AG09309 (cell line): Measurements from ENCODE around the gene STK39.

Source experiments
- DNase-seq: peaks from one replicate; pipeline ENCODE4 v3.0.0-alpha.2; 2010; ENCODE audit warnings: low read depth
- H3K4me3 ChIP-seq: 2 replicates; pipeline ENCODE4 v1.5.1; 2011; ENCODE audit warnings: mild to moderate bottlenecking, low read depth, low read length, moderate library complexity; ENCODE audit not compliant: control insufficient read depth
- TF ChIP-seq, protein P1 (sequence below): IDR thresholded peaks from 2 replicates; pipeline ENCODE4 v1.5.1; 2011; ENCODE audit warnings: mild to moderate bottlenecking, low read depth, low read length, inconsistent platforms; ENCODE audit not compliant: insufficient read depth, control insufficient read depth; ENCODE audit errors: missing control alignments

The STK39 gene

DNA sequence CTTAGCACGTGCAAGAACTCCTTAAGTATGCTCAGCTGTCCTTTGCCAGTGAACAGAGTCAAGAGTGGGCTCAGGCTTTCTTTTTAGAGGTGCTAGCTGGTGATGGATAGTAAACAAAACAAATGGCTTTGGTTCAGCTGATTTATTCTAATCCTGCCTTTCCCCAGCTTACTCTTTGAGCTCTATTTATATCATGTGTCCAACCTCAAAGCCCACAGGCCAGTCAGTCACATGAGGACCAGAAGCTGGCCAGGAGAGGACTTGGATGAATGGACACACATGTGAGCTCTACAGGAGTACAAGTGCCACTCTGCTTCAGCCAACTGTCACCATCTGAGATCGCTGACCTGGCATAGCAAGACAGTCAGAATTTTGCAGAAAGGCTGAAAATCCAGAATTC, 59.4 kb downstream of the STK39 start:
- no peak overlapping the region for H3K4me3 ChIP-seq
- no peak for DNase-seq
- TF ChIP-seq, protein P1, sequence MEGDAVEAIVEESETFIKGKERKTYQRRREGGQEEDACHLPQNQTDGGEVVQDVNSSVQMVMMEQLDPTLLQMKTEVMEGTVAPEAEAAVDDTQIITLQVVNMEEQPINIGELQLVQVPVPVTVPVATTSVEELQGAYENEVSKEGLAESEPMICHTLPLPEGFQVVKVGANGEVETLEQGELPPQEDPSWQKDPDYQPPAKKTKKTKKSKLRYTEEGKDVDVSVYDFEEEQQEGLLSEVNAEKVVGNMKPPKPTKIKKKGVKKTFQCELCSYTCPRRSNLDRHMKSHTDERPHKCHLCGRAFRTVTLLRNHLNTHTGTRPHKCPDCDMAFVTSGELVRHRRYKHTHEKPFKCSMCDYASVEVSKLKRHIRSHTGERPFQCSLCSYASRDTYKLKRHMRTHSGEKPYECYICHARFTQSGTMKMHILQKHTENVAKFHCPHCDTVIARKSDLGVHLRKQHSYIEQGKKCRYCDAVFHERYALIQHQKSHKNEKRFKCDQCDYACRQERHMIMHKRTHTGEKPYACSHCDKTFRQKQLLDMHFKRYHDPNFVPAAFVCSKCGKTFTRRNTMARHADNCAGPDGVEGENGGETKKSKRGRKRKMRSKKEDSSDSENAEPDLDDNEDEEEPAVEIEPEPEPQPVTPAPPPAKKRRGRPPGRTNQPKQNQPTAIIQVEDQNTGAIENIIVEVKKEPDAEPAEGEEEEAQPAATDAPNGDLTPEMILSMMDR, result no peak

DNA sequence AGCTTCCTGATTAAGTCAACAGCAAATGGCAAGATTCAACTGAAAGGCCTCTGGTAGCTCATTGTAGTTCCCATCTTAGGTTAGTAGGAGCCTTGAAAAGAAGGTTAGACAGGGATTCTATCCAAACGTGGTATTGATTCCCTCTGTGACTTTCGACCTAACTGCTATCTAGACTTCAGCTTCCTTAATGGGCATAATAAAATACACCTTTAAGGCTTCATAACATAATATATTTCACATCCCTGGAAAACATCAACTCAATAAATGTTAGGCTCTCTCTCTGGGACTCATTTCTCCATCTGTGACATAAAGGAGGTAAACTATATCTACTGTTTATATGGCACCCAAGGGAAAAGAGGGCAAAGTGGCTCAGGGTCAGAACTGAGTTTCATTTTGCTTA, 60.9 kb downstream of the STK39 start:
- DNase-seq, result no peak
- TF ChIP-seq, protein P1, result no peak
- H3K4me3 ChIP-seq, result no peak overlapping the region

DNA sequence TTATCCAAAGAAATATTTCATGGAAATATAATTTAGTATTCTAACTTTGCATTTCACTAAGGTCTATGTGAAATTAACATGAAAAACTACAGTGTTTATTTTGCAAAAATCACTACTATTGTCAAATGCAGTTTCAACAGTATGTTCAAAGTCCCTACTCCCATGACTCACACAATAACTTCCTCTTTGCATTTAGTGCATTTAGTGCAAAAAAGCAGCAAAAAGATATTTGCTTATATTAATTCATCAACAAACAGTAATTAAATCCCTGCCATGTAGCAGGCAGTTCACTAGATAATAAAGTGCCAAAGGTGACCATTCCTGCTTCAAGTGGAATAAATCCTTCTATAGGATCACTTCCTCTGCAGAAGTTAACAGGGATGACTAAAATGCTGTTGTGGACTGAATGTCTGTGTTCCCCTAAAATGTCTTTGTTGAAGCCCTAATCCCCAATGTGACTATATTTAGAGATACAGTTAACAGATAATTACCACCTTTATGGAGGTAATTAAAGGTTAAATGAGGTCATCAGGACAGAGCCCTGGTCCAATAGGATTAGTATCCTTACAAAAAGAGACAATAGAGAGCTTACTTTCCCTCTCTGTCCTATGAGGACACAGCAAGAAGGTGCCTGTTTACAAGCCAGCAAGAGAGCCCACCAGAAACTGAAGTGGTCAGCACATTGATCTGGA, 61.7 kb downstream of the STK39 start:
- TF ChIP-seq, protein P1, result no peak
- H3K4me3 ChIP-seq, result no peak overlapping the region
- no peak for DNase-seq

DNA sequence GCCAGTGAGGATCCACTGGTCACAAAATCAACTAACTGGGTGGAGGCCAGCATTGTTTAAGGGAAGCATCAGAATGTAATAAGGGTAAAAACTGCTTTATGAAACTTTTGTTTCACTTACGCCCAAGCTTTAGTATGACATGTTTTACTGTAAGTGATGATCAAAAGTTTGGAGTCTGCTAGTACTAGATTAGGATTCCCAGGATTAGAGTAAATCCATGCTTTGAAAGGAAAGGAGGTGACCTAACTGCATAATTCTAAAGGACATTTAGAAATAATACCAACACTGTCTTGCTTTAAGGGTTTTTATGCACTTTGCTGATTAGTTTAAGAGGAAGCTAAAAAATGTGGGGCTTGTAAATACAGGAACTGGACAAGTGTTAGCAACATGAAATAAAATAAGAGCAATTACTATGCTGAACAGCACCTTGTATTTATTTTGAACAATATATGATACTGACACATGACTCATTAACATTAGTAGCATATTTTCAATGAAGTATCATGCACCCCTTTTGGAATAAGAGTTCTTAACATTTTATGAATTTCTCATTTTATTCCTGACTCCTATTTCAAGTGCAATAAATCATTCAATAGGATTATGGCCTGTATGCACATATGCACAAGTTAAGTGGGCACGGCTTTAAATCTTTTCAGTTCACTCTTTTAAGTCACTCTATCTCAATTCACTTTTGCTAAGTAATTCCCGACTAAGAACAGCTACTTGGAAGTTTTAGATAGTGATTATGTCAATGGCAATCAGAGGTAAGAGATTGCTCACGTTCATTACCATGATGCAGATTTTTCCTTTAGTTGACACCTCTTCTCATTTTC, 62.5 kb downstream of the STK39 start:
- TF ChIP-seq, protein P1, result no peak
- no peak for DNase-seq
- no peak overlapping the region for H3K4me3 ChIP-seq

DNA sequence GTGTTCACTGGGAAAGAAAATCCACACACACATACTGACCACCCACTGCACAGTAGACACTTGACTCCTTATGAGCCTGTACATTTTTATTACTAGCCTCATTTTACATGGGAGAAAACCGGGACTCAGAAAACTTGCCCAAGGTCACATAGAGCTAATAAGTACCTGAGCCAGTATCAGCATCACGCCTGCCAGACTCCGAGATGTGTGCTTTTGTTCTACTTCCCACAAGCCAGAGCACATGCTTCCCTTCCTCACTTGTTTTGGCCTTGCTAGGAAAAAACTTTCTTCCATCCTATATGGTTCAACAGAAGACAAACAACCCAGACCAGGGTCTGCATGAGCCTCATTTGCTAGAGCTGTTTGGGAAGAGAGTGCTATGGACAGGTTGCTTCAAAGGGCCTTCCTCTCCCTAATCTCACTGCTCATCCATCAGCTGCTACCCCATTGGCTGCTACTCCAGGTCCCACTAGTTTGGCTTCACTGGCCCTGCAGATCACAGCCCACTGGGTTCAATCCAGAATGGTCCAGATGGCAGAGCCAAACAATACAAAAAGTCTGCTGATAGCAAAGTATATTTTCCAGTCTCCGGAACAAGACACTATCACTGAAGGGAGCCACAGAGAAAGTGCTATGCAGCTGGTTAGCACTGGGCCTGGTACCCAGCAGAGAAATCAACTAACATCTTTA, 63.9 kb downstream of the STK39 start:
- no peak for DNase-seq
- no peak overlapping the region for H3K4me3 ChIP-seq
- TF ChIP-seq, protein P1, result no peak

DNA sequence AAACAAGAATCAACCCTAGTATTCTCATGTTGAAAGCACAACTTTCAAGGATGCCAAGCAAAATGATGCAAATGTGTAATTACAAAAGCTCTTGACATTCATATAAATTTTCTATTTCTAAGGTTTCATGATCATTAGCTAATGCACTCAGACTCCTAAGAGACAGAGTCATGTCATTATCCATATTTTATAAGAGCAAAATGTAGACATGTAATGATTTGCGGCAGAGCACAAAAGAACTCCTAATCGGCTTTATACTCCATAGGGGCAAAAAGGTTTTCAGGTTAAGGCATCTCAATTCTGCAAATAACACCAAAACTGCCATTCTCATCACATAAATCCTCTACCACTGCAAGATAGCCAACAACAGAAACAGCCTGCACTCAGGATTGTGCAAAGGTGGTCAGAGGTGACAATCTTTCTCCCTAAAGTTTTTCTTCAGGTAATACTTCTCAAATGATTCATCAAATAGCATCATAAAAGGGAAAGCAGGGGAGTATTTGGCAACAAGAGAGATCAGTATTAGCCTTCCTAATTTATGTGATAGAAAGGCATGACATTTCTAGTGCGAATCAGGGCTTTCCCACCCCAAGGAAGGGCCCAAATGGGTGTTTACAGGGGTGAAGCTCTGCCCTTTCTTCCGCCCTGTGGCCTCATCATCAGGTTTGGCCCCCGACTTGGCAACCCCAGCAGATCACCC, 64.7 kb downstream of the STK39 start:
- no peak for DNase-seq
- H3K4me3 ChIP-seq, result no peak overlapping the region
- TF ChIP-seq, protein P1, result no peak
